Stimulated activated CD8-positive, alpha-beta memory T cell treated with anti-CD3 and anti-CD28 coated beads, Interleukin-7, amount 100 ng/mL, for 1 hour (primary cell): Measurements from ENCODE around the gene PSMD3.
"Not testable (repeated sequence)": the region's sequence is repeated elsewhere in the genome, so short reads cannot be mapped to it uniquely, and the experiment has no call there.

Experiments used
- DNase-seq, 2 donors: peaks; one replicate each; pipeline ENCODE4 v3.0.0-alpha.2; 2020; ENCODE audit warnings: low read depth in 2 of 2

Gene PSMD3

GRCh38 chr17:39996800-39997199 is 16.2 kb downstream of the PSMD3 start:
- no peak for DNase-seq

GRCh38 chr17:39997543-39997942 is 16.9 kb downstream of the PSMD3 start:
- DNase-seq, result no peak

GRCh38 chr17:39999067-39999466 is 18.5 kb downstream of the PSMD3 start:
- no peak for DNase-seq

- DNase-seq, result no peak
Observed at GRCh38 chr17:40000161-40000560, 19.6 kb downstream of the PSMD3 start.

- DNase-seq, result not testable (repeated sequence)
Observed at GRCh38 chr17:40001335-40001734, 20.7 kb downstream of the PSMD3 start.

- no peak for DNase-seq
Observed at GRCh38 chr17:40004072-40004471, 23.5 kb downstream of the PSMD3 start.

GRCh38 chr17:40004712-40005111 is 24.1 kb downstream of the PSMD3 start:
- DNase-seq, result no peak

- no peak for DNase-seq
Observed at GRCh38 chr17:40005520-40005919, 24.9 kb downstream of the PSMD3 start.

- not testable (repeated sequence) for DNase-seq
Observed at GRCh38 chr17:40010946-40011500, 30.4 kb downstream of the PSMD3 start.

GRCh38 chr17:40012017-40012647 is 31.5 kb downstream of the PSMD3 start:
- DNase-seq, result not testable (repeated sequence)

GRCh38 chr17:40014375-40014980 is 33.9 kb downstream of the PSMD3 start:
- DNase-seq, result no peak

GRCh38 chr17:40015005-40015997 is 34.7 kb downstream of the PSMD3 start, which contains the start of gene CSF3:
Gene CSF3 (plus strand): TSS chr17:40015440. CDS start chr17:40015475, 35 bp downstream.
- no peak for DNase-seq

- DNase-seq, result no peak
Observed at GRCh38 chr17:40015998-40016985, 35.7 kb downstream of the PSMD3 start.

GRCh38 chr17:40017422-40018080 is 36.9 kb downstream of the PSMD3 start:
- DNase-seq, result no peak

- no peak for DNase-seq
Observed at GRCh38 chr17:40018211-40019121, 37.9 kb downstream of the PSMD3 start.

- no peak for DNase-seq
Observed at GRCh38 chr17:40019140-40019991, 38.8 kb downstream of the PSMD3 start.

GRCh38 chr17:40020146-40020545 is 39.5 kb downstream of the PSMD3 start:
- DNase-seq, result no peak

GRCh38 chr17:40021451-40021971 is 40.9 kb downstream of the PSMD3 start:
- no peak for DNase-seq
